Measurements from ENCODE around the gene OR4N5.

Gene OR4N5

DNA sequence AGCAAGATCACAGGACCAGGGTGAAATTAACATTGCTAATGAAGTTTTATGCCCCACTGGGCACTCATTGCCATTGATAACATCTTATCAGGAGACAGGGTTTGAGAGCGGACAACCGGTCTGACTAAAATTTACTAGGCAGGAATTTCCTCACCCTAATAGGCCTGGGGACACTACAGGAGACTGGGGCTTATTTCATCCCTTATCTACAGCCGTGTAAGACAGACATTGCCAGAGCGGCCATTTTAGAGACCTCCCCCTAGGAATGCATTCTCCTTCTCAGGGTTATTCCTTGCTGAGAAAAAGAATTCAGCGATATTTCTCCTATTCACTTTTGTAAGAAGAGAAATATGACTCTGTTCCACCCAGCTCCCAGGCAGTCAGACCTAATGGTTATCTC is 19.8 kb upstream of the OR4N5 start:
- Histone ChIP-seq H4K20me1 (ENCODE audit: insufficient read depth, low read length) (no peaks in the 10 kb centered on the region), H3K27me3 (replicated peaks; ENCODE audit: insufficient read depth, low read length) (no peaks in the 10 kb centered on the region), H3K9ac (ENCODE audit: low read length) (no peak overlapping the region), H3K9me2 (replicated peaks; ENCODE audit: insufficient read depth, low read length) (no peaks in the 10 kb centered on the region), H3K27ac (ENCODE audit: low read length) (no peak overlapping the region), H3K4me3 (ENCODE audit: low read length) (no peak overlapping the region), H3K79me2 (ENCODE audit: low read length) (no peaks in the 10 kb centered on the region), H3K4me1 (ENCODE audit: low read length) (no peaks in the 10 kb centered on the region), H3K36me3 (replicated peaks; ENCODE audit: insufficient read depth, low read length) (no peaks in the 10 kb centered on the region), H2AFZ (ENCODE audit: low read length) (no peak overlapping the region), H3K4me2 (ENCODE audit: low read depth, low read length) (no peak overlapping the region), H3K9me3 (replicated peaks; ENCODE audit: insufficient read depth, low read length) (no peaks in the 10 kb centered on the region), H3F3A (ENCODE audit: insufficient read depth, low read length) (no peaks in the 10 kb centered on the region)
- TF ChIP-seq EZH2 (optimal IDR thresholded peaks at IDR 0.05; ENCODE audit: low read depth, low read length) (no peak), EZH2phosphoT487 (IDR thresholded peaks at IDR 0.05; ENCODE audit: low read length) (no peak)
- TF ChIP-seq, protein P1, sequence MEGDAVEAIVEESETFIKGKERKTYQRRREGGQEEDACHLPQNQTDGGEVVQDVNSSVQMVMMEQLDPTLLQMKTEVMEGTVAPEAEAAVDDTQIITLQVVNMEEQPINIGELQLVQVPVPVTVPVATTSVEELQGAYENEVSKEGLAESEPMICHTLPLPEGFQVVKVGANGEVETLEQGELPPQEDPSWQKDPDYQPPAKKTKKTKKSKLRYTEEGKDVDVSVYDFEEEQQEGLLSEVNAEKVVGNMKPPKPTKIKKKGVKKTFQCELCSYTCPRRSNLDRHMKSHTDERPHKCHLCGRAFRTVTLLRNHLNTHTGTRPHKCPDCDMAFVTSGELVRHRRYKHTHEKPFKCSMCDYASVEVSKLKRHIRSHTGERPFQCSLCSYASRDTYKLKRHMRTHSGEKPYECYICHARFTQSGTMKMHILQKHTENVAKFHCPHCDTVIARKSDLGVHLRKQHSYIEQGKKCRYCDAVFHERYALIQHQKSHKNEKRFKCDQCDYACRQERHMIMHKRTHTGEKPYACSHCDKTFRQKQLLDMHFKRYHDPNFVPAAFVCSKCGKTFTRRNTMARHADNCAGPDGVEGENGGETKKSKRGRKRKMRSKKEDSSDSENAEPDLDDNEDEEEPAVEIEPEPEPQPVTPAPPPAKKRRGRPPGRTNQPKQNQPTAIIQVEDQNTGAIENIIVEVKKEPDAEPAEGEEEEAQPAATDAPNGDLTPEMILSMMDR (IDR thresholded peaks at IDR 0.05; ENCODE audit: low read length) = no peak
- DNase-seq = no peak

DNA sequence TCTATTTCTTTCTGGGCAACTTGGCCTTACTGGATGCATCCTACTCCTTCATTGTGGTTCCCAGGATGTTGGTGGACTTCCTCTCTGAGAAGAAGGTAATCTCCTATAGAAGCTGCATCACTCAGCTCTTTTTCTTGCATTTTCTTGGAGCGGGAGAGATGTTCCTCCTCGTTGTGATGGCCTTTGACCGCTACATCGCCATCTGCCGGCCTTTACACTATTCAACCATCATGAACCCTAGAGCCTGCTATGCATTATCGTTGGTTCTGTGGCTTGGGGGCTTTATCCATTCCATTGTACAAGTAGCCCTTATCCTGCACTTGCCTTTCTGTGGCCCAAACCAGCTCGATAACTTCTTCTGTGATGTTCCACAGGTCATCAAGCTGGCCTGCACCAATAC is 5.3 kb downstream of the OR4N5 start:
- Histone ChIP-seq H3K27me3 (replicated peaks; ENCODE audit: insufficient read depth, low read length) (no peaks in the 10 kb centered on the region), H3K4me1 (ENCODE audit: low read length) (no peaks in the 10 kb centered on the region), H3K4me2 (ENCODE audit: low read depth, low read length) (no peak overlapping the region), H3K4me3 (ENCODE audit: low read length) (no peak overlapping the region), H3K36me3 (replicated peaks; ENCODE audit: insufficient read depth, low read length) (no peaks in the 10 kb centered on the region), H3F3A (ENCODE audit: insufficient read depth, low read length) (no peaks in the 10 kb centered on the region), H2AFZ (ENCODE audit: low read length) (no peak overlapping the region), H3K9ac (ENCODE audit: low read length) (no peak overlapping the region), H3K27ac (ENCODE audit: low read length) (no peak overlapping the region), H4K20me1 (ENCODE audit: insufficient read depth, low read length) (no peaks in the 10 kb centered on the region), H3K9me2 (replicated peaks; ENCODE audit: insufficient read depth, low read length) (no peaks in the 10 kb centered on the region), H3K79me2 (ENCODE audit: low read length) (no peaks in the 10 kb centered on the region), H3K9me3 (replicated peaks; ENCODE audit: insufficient read depth, low read length) (no peaks in the 10 kb centered on the region)
- no peak for DNase-seq
- no peak for TF ChIP-seq EZH2phosphoT487 (IDR thresholded peaks at IDR 0.05; ENCODE audit: low read length)
- TF ChIP-seq EZH2 (optimal IDR thresholded peaks at IDR 0.05; ENCODE audit: low read depth, low read length) = no peak

DNA sequence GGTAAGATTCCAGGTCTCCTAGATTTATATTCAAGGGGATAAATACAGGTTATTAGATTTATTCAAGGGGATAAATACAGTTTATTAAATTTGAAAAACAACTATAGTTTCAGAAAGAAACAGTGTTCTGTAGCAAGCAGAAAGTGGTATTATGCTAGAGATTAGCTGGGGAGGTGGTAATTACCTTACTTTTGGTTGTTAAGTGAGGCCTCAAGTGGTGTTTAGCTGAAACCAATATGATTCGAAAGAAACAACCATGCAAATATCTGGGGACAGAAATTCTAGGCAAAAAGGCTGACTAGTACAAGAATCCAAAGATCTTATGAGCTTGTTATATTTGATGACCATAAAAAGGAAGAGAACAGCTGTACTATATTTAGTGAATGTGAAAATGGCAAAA is 6.2 kb downstream of the OR4N5 start:
- Histone ChIP-seq H3K9me2 (replicated peaks; ENCODE audit: insufficient read depth, low read length) (no peaks in the 10 kb centered on the region), H3K36me3 (replicated peaks; ENCODE audit: insufficient read depth, low read length) (no peaks in the 10 kb centered on the region), H3K4me3 (ENCODE audit: low read length) (no peak overlapping the region), H3K4me1 (ENCODE audit: low read length) (no peaks in the 10 kb centered on the region), H2AFZ (ENCODE audit: low read length) (no peak overlapping the region), H3K9me3 (replicated peaks; ENCODE audit: insufficient read depth, low read length) (no peaks in the 10 kb centered on the region), H3K27ac (ENCODE audit: low read length) (no peak overlapping the region), H3F3A (ENCODE audit: insufficient read depth, low read length) (no peaks in the 10 kb centered on the region), H3K9ac (ENCODE audit: low read length) (no peak overlapping the region), H3K79me2 (ENCODE audit: low read length) (no peaks in the 10 kb centered on the region), H3K27me3 (replicated peaks; ENCODE audit: insufficient read depth, low read length) (no peaks in the 10 kb centered on the region), H4K20me1 (ENCODE audit: insufficient read depth, low read length) (no peaks in the 10 kb centered on the region), H3K4me2 (ENCODE audit: low read depth, low read length) (no peak overlapping the region)
- TF ChIP-seq, protein P1 (IDR thresholded peaks at IDR 0.05; ENCODE audit: low read length) = no peak
- TF ChIP-seq EZH2 (optimal IDR thresholded peaks at IDR 0.05; ENCODE audit: low read depth, low read length) (no peak), EZH2phosphoT487 (IDR thresholded peaks at IDR 0.05; ENCODE audit: low read length) (no peak)
- DNase-seq = no peak

GRCh38 chr14:20164462-20164861 is 25.8 kb downstream of the OR4N5 start:
- Histone ChIP-seq H3K4me3 (ENCODE audit: low read length) (no peak overlapping the region), H3K9me2 (replicated peaks; ENCODE audit: insufficient read depth, low read length) (no peaks in the 10 kb centered on the region), H3F3A (ENCODE audit: insufficient read depth, low read length) (no peaks in the 10 kb centered on the region), H4K20me1 (ENCODE audit: insufficient read depth, low read length) (no peaks in the 10 kb centered on the region), H3K36me3 (replicated peaks; ENCODE audit: insufficient read depth, low read length) (no peaks in the 10 kb centered on the region), H2AFZ (ENCODE audit: low read length) (no peak overlapping the region), H3K9me3 (replicated peaks; ENCODE audit: insufficient read depth, low read length) (no peaks in the 10 kb centered on the region), H3K9ac (ENCODE audit: low read length) (no peak overlapping the region), H3K79me2 (ENCODE audit: low read length) (no peaks in the 10 kb centered on the region), H3K4me1 (ENCODE audit: low read length) (no peaks in the 10 kb centered on the region), H3K27ac (ENCODE audit: low read length) (no peak overlapping the region), H3K27me3 (replicated peaks; ENCODE audit: insufficient read depth, low read length) (no peaks in the 10 kb centered on the region), H3K4me2 (ENCODE audit: low read depth, low read length) (no peak overlapping the region)
- DNase-seq = no peak
- TF ChIP-seq EZH2phosphoT487 (IDR thresholded peaks at IDR 0.05; ENCODE audit: low read length) (no peak), EZH2 (optimal IDR thresholded peaks at IDR 0.05; ENCODE audit: low read depth, low read length) (no peak)
- TF ChIP-seq, protein P1 (IDR thresholded peaks at IDR 0.05; ENCODE audit: low read length) = no peak
